HepG2 (cell line): ENCODE data around the gene KRT82.

Experiments used
- EED ChIP-seq: sonication (generic); formaldehyde crosslinking; IDR thresholded peaks from 2 replicates; pipeline ENCODE4 v1.5.0; 2020; ENCODE audit warnings: mild to moderate bottlenecking, missing genetic modification reagents
- NFRKB ChIP-seq: fragments of 450-650 bp; IDR thresholded peaks from 2 replicates; pipeline ENCODE4 v1.6.1; 2017
- POLR2AphosphoS5 ChIP-seq: IDR thresholded peaks from 2 replicates; pipeline ENCODE4 v1.6.1; 2012; ENCODE audit warnings: low read depth, low read length
- SIN3A ChIP-seq: IDR thresholded peaks from 2 replicates; pipeline ENCODE4 v1.6.1; 2011; ENCODE audit warnings: low read depth, mild to moderate bottlenecking, control low read depth, low read length, borderline replicate concordance
- TBX3 ChIP-seq: fragments of 450-650 bp; IDR thresholded peaks from 2 replicates; pipeline ENCODE4 v1.6.1; 2017; ENCODE audit warnings: antibody characterized with exemption, mild to moderate bottlenecking, inconsistent platforms, borderline replicate concordance
- U2AF2 ChIP-seq: fragments of 200-400 bp; formaldehyde crosslinking; IDR thresholded peaks from 2 replicates; pipeline ENCODE4 v1.6.1; 2017; ENCODE audit warnings: low read depth, mild to moderate bottlenecking, low read length
- ZFP62 ChIP-seq: sonication (generic); formaldehyde crosslinking; IDR thresholded peaks from 2 replicates; pipeline ENCODE4 v1.4.0; 2020; ENCODE audit warnings: missing genetic modification reagents
- ZNF24 ChIP-seq: fragments of 450-650 bp; IDR thresholded peaks from 2 replicates; pipeline ENCODE4 v1.6.1; 2017; ENCODE audit warnings: antibody characterized with exemption, mild to moderate bottlenecking
- ZNF577 ChIP-seq: sonication (generic); formaldehyde crosslinking; IDR thresholded peaks from 2 replicates; pipeline ENCODE4 v1.4.0; 2020; ENCODE audit warnings: mild to moderate bottlenecking, low read depth, missing genetic modification reagents, borderline replicate concordance

- TF ChIP-seq POLR2AphosphoS5, result no peak
- TF ChIP-seq EED (CRISPR knock-in tag), result no peak
- TF ChIP-seq TBX3, result no peak
- TF ChIP-seq ZFP62 (CRISPR knock-in tag), result no peak
- no peak for TF ChIP-seq ZNF577 (CRISPR knock-in tag)
- no peak for TF ChIP-seq U2AF2
- TF ChIP-seq ZNF24, result no peak
- TF ChIP-seq SIN3A, result no peak
- no peak for TF ChIP-seq NFRKB
These were observed 34.7 kb upstream of the KRT82 start for GRCh38 chr12:52440821-52441319.
